ENCODE data around the gene ARHGAP26.

GRCh38 chr5:143159031-143159430, 388.9 kb downstream of the ARHGAP26 start:
- no peak for TF ChIP-seq CTCF (IDR thresholded peaks at IDR 0.05; ENCODE audit: low read depth, low read length, missing input control)
- no peak for TF ChIP-seq SP1 (IDR thresholded peaks at IDR 0.05)
- TF ChIP-seq JUND (IDR thresholded peaks at IDR 0.05) = no peak
- TF ChIP-seq, protein P1, sequence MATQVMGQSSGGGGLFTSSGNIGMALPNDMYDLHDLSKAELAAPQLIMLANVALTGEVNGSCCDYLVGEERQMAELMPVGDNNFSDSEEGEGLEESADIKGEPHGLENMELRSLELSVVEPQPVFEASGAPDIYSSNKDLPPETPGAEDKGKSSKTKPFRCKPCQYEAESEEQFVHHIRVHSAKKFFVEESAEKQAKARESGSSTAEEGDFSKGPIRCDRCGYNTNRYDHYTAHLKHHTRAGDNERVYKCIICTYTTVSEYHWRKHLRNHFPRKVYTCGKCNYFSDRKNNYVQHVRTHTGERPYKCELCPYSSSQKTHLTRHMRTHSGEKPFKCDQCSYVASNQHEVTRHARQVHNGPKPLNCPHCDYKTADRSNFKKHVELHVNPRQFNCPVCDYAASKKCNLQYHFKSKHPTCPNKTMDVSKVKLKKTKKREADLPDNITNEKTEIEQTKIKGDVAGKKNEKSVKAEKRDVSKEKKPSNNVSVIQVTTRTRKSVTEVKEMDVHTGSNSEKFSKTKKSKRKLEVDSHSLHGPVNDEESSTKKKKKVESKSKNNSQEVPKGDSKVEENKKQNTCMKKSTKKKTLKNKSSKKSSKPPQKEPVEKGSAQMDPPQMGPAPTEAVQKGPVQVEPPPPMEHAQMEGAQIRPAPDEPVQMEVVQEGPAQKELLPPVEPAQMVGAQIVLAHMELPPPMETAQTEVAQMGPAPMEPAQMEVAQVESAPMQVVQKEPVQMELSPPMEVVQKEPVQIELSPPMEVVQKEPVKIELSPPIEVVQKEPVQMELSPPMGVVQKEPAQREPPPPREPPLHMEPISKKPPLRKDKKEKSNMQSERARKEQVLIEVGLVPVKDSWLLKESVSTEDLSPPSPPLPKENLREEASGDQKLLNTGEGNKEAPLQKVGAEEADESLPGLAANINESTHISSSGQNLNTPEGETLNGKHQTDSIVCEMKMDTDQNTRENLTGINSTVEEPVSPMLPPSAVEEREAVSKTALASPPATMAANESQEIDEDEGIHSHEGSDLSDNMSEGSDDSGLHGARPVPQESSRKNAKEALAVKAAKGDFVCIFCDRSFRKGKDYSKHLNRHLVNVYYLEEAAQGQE (IDR thresholded peaks at IDR 0.05) = no peak
- TF ChIP-seq YY1 (IDR thresholded peaks at IDR 0.05) = no peak
- TF ChIP-seq RAD21 (IDR thresholded peaks at IDR 0.05) = no peak
- TF ChIP-seq GABPA (IDR thresholded peaks at IDR 0.05 in 1 of 2, conservative IDR thresholded peaks at IDR 0.05 in 1 of 2) = no peak
- TF ChIP-seq MAX (IDR thresholded peaks at IDR 0.05) = no peak
- TF ChIP-seq, protein P2, sequence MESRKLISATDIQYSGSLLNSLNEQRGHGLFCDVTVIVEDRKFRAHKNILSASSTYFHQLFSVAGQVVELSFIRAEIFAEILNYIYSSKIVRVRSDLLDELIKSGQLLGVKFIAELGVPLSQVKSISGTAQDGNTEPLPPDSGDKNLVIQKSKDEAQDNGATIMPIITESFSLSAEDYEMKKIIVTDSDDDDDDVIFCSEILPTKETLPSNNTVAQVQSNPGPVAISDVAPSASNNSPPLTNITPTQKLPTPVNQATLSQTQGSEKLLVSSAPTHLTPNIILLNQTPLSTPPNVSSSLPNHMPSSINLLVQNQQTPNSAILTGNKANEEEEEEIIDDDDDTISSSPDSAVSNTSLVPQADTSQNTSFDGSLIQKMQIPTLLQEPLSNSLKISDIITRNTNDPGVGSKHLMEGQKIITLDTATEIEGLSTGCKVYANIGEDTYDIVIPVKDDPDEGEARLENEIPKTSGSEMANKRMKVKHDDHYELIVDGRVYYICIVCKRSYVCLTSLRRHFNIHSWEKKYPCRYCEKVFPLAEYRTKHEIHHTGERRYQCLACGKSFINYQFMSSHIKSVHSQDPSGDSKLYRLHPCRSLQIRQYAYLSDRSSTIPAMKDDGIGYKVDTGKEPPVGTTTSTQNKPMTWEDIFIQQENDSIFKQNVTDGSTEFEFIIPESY (IDR thresholded peaks at IDR 0.05) = no peak
- TF ChIP-seq TAF1 (conservative IDR thresholded peaks at IDR 0.05) = no peak
- no peak for TF ChIP-seq ATF3 (IDR thresholded peaks at IDR 0.05)
- TF ChIP-seq FOXA2 (IDR thresholded peaks at IDR 0.05) = no peak

Data from liver (tissue), 3 donors.